HG02870 (cell line): ENCODE measurements around the gene NMU.
"Not testable (repeated sequence)": the region's sequence is repeated elsewhere in the genome, so short reads cannot be mapped to it uniquely, and the experiment has no call there.

Experiments
- ATAC-seq: cut with Tn5 transposase; IDR thresholded peaks from one replicate; pipeline ENCODE4 v1.9.1; 2021; ENCODE audit warnings: mild to moderate bottlenecking, moderate library complexity; ENCODE audit not compliant: unreplicated experiment

The NMU gene

GRCh38 chr4:55635741-55636655 is at the start of gene NMU:
NMU (minus strand) TSS chr4:55636298; CDS start chr4:55636192, 106 bp downstream.
- ATAC-seq: peak; percentile 77

- no peak for ATAC-seq
These were observed 48.2 kb upstream of the NMU start for GRCh38 chr4:55684276-55684675.

GRCh38 chr4:55682797-55683196 is 46.7 kb upstream of the NMU start:
- ATAC-seq: not testable (repeated sequence)

GRCh38 chr4:55682295-55682694 is 46.2 kb upstream of the NMU start:
- no peak for ATAC-seq

- no peak for ATAC-seq
These were observed 45.3 kb upstream of the NMU start for GRCh38 chr4:55681430-55681829.

GRCh38 chr4:55675196-55675793 is 39.2 kb upstream of the NMU start:
- no peak for ATAC-seq

- no peak for ATAC-seq
These were observed 37.3 kb upstream of the NMU start for GRCh38 chr4:55673424-55673823.

- ATAC-seq: no peak
These were observed 35.6 kb upstream of the NMU start for GRCh38 chr4:55671667-55672066.

- no peak for ATAC-seq
These were observed 34.6 kb upstream of the NMU start for GRCh38 chr4:55670695-55671094.

GRCh38 chr4:55668449-55668848 is 32.4 kb upstream of the NMU start:
- ATAC-seq: no peak

GRCh38 chr4:55666535-55666934 is 30.4 kb upstream of the NMU start:
- no peak for ATAC-seq

GRCh38 chr4:55663145-55663544 is 27.0 kb upstream of the NMU start:
- no peak for ATAC-seq

GRCh38 chr4:55661398-55662056 is 25.4 kb upstream of the NMU start:
- ATAC-seq: no peak

GRCh38 chr4:55658657-55659056 is 22.6 kb upstream of the NMU start:
- no peak for ATAC-seq

- no peak for ATAC-seq
These were observed 18.0 kb upstream of the NMU start for GRCh38 chr4:55654131-55654530.

GRCh38 chr4:55650483-55650882 is 14.4 kb upstream of the NMU start:
- no peak for ATAC-seq

- no peak for ATAC-seq
These were observed 1.2 kb upstream of the NMU start for GRCh38 chr4:55637272-55637820.

GRCh38 chr4:55636656-55636999 is 530 bp upstream of the NMU start:
- no peak for ATAC-seq

GRCh38 chr4:55635282-55635681 is 816 bp downstream of the NMU start:
- no peak for ATAC-seq

GRCh38 chr4:55634417-55635128 is 1.5 kb downstream of the NMU start:
- ATAC-seq: no peak

GRCh38 chr4:55633903-55634302 is 2.2 kb downstream of the NMU start:
- ATAC-seq: no peak
